AG04450 (cell line): ENCODE results near the gene APOE. TPM values are rescaled to one million over a fixed set of nuclear protein-coding genes. Genes with fewer than 3 reads are reported as not detected.

Experiments
- CTCF ChIA-PET: fragments of 300-600, 350-600 bp; formaldehyde crosslinking; extraction: SDS; loops from one replicate; lab custom pipeline; 2022; ENCODE audit warnings: antibody characterized with exemption, inconsistent platforms; lab: Charles Lee
- POLR2A ChIA-PET: fragments of 350-600 bp; formaldehyde crosslinking; extraction: SDS; loops from one replicate; lab custom pipeline; 2021; ENCODE audit warnings: antibody characterized with exemption, inconsistent platforms; lab: Yijun Ruan, JAX
- DNase-seq: peaks from one replicate; pipeline ENCODE4 v3.0.0-alpha.2; 2011; ENCODE audit warnings: low read depth, low spot score
- H3K27ac ChIP-seq: one replicate; pipeline ENCODE4 v1.5.1; 2012; ENCODE audit warnings: low read depth, low read length, control low read depth
- H3K27me3 ChIP-seq: one replicate; pipeline ENCODE4 v1.6.0; 2012; ENCODE audit warnings: low read length; ENCODE audit not compliant: control insufficient read depth, insufficient read depth
- H3K4me3 ChIP-seq: 2 replicates; pipeline ENCODE4 v1.5.1; 2011; ENCODE audit warnings: mild to moderate bottlenecking, low read depth, low read length, control low read depth
- H3K9me3 ChIP-seq: 2 replicates; pipeline ENCODE4 v1.5.1; 2012; ENCODE audit warnings: low read length; ENCODE audit not compliant: control insufficient read depth, insufficient read depth
- polyA plus RNA-seq: library from polyadenylated mRNA; depleted of rRNA; stranded (reverse); fragments of >200 nt; gene quantifications from 2 replicates; pipeline ENCODE4 v1.2.3, GENCODE V29; 2011; rRNA removed
- TF ChIP-seq, protein P1 (sequence below): IDR thresholded peaks from 2 replicates; pipeline ENCODE4 v1.5.1; 2011; ENCODE audit warnings: low read depth, low read length, control low read depth, inconsistent platforms

APOE gene
- polyA plus RNA-seq, 1 experiment = 5.9 TPM

DNA sequence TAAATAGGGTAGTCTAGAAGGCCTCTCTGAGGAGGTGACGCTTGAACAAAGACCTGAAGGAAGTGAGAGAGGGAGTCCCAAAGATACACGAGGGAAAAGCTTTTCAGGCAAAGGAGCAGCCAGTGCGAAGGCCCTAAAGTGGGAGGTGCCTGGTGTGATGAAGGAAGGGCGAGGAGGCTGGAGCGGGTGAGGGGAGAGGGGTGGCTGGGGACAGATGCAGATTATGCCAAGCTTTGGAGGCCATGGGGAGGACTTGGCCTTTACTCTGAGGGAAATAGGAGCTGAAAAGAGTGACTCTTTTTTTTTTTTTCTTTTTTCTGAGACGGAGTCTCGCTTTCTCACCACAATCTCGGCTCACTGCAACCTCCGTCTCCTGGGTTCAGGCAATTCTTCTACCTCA, 52.5 kb downstream of the APOE start:
- Histone ChIP-seq H3K4me3 (no peak overlapping the region), H3K27ac (no peak overlapping the region), H3K27me3 (no peaks in the 10 kb centered on the region), H3K9me3 (no peaks in the 10 kb centered on the region)
- ChIA-PET CTCF (interaction anchor here (0.6 to 1.3 kb wide), 2 partner anchors 20 to 187 kb away, joined by 3 to 4 read pairs; no protein-coding TSS in a partner anchor), POLR2A (interaction anchor here (0.6 to 1.3 kb wide), 2 partner anchors 140 to 240 kb away, joined by 5 to 7 read pairs; no protein-coding TSS in a partner anchor)
- TF ChIP-seq, protein P1, sequence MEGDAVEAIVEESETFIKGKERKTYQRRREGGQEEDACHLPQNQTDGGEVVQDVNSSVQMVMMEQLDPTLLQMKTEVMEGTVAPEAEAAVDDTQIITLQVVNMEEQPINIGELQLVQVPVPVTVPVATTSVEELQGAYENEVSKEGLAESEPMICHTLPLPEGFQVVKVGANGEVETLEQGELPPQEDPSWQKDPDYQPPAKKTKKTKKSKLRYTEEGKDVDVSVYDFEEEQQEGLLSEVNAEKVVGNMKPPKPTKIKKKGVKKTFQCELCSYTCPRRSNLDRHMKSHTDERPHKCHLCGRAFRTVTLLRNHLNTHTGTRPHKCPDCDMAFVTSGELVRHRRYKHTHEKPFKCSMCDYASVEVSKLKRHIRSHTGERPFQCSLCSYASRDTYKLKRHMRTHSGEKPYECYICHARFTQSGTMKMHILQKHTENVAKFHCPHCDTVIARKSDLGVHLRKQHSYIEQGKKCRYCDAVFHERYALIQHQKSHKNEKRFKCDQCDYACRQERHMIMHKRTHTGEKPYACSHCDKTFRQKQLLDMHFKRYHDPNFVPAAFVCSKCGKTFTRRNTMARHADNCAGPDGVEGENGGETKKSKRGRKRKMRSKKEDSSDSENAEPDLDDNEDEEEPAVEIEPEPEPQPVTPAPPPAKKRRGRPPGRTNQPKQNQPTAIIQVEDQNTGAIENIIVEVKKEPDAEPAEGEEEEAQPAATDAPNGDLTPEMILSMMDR = no peak
- DNase-seq = no peak

Other genes with a start within 250 kb of the APOE start
- 11.3 and 13.8 TPM in 2 replicates for gene CEACAM19, start 234.3 kb upstream of the APOE start, polyA plus RNA-seq
- not detected in 2 replicates for gene CEACAM16, start 206.6 kb upstream of the APOE start, polyA plus RNA-seq
- 5.6 and 11.0 TPM in 2 replicates for gene BCL3, start 157.1 kb upstream of the APOE start, polyA plus RNA-seq
- gene CBLC, start 127.9 kb upstream of the APOE start, polyA plus RNA-seq = not detected in 2 replicates
- 8.4 and 9.7 TPM in 2 replicates for gene BCAM, start 96.7 kb upstream of the APOE start, polyA plus RNA-seq
- gene NECTIN2, start 59.5 kb upstream of the APOE start, polyA plus RNA-seq = 80.2 and 110 TPM in 2 replicates
- gene TOMM40, start 14.5 kb upstream of the APOE start, polyA plus RNA-seq = 21.7 and 27.1 TPM in 2 replicates
- 3.4 and 4.9 TPM in 2 replicates for gene APOC1, start 8.8 kb downstream of the APOE start, polyA plus RNA-seq
- gene APOC4, start 36.4 kb downstream of the APOE start, polyA plus RNA-seq = not detected in 2 replicates
- not detected in 2 replicates for gene APOC2, start 40.3 kb downstream of the APOE start, polyA plus RNA-seq
- gene CLPTM1, start 49.6 kb downstream of the APOE start, polyA plus RNA-seq = 51.5 and 63.1 TPM in 2 replicates
- gene RELB, start 95.7 kb downstream of the APOE start, polyA plus RNA-seq = 9.9 and 13.9 TPM in 2 replicates
- 12.4 and 13.9 TPM in 2 replicates for gene CLASRP, start 133.2 kb downstream of the APOE start, polyA plus RNA-seq
- gene ZNF296, start 170.7 kb downstream of the APOE start, polyA plus RNA-seq = not detected in 2 replicates
- gene GEMIN7, start 173.5 kb downstream of the APOE start, polyA plus RNA-seq = 20.6 and 24.7 TPM in 2 replicates
- 8.6 and 11.2 TPM in 2 replicates for gene PPP1R37, start 187.4 kb downstream of the APOE start, polyA plus RNA-seq